ENCODE measurements around the gene IQCM. TPM values are rescaled to one million over a fixed set of nuclear protein-coding genes. Genes with fewer than 3 reads are reported as not detected.
"Not testable (repeated sequence)": the region's sequence is repeated elsewhere in the genome, so short reads cannot be mapped to it uniquely, and the experiment has no call there.

The IQCM gene
- total RNA-seq, 1 donor from 2014 or later, result not detected

- DNase-seq (ENCODE audit: extremely low spot score, unreplicated experiment), result no peak
- H3K4me1 Mint-ChIP-seq (ENCODE audit: unreplicated experiment), result no peaks in the 10 kb centered on the region
- no peak overlapping the region for H3K4me3 Mint-ChIP-seq
- no peaks in the 10 kb centered on the region for H3K36me3 Mint-ChIP-seq
- H3K27me3 Mint-ChIP-seq, result no peaks in the 10 kb centered on the region
- H3K9me3 Mint-ChIP-seq, result no peaks in the 10 kb centered on the region
- no peak overlapping the region for H3K27ac Mint-ChIP-seq
- no peak for TF ChIP-seq CTCF (conservative IDR thresholded peaks at IDR 0.05)
These were observed 297.2 kb downstream of the IQCM start for GRCh38 chr4:149518471-149518870.

- H3K27me3 Mint-ChIP-seq, result no peaks in the 10 kb centered on the region
- no peaks in the 10 kb centered on the region for H3K4me1 Mint-ChIP-seq (ENCODE audit: unreplicated experiment)
- no peak overlapping the region for H3K27ac Mint-ChIP-seq
- no peaks in the 10 kb centered on the region for H3K36me3 Mint-ChIP-seq
- peaks cover 7% of the 10 kb centered on the region for H3K9me3 Mint-ChIP-seq
- no peak for TF ChIP-seq CTCF (conservative IDR thresholded peaks at IDR 0.05)
- no peak overlapping the region for H3K4me3 Mint-ChIP-seq
- no peak for DNase-seq (ENCODE audit: extremely low spot score, unreplicated experiment)
These were observed 302.6 kb downstream of the IQCM start for GRCh38 chr4:149513081-149513480.

- Mint-ChIP-seq H3K4me1 (ENCODE audit: unreplicated experiment) (no peaks in the 10 kb centered on the region), H3K27ac (no peak overlapping the region), H3K36me3 (no peaks in the 10 kb centered on the region), H3K4me3 (no peak overlapping the region), H3K9me3 (peaks cover 8% of the 10 kb centered on the region), H3K27me3 (no peaks in the 10 kb centered on the region)
- no peak for DNase-seq (ENCODE audit: extremely low spot score, unreplicated experiment)
- TF ChIP-seq CTCF (conservative IDR thresholded peaks at IDR 0.05), result no peak
These were observed 303.1 kb downstream of the IQCM start for GRCh38 chr4:149512501-149512900.

- H3K27ac Mint-ChIP-seq, result no peak overlapping the region
- H3K9me3 Mint-ChIP-seq, result peaks cover 8% of the 10 kb centered on the region
- no peak for DNase-seq (ENCODE audit: extremely low spot score, unreplicated experiment)
- no peaks in the 10 kb centered on the region for H3K27me3 Mint-ChIP-seq
- H3K36me3 Mint-ChIP-seq, result no peaks in the 10 kb centered on the region
- H3K4me1 Mint-ChIP-seq (ENCODE audit: unreplicated experiment), result no peaks in the 10 kb centered on the region
- no peak overlapping the region for H3K4me3 Mint-ChIP-seq
- no peak for TF ChIP-seq CTCF (conservative IDR thresholded peaks at IDR 0.05)
These were observed 303.9 kb downstream of the IQCM start for GRCh38 chr4:149511558-149512298.

- not testable (repeated sequence) for H3K4me1 Mint-ChIP-seq (ENCODE audit: unreplicated experiment); H3K27me3 Mint-ChIP-seq; H3K9me3 Mint-ChIP-seq; H3K27ac Mint-ChIP-seq; H3K36me3 Mint-ChIP-seq; DNase-seq (ENCODE audit: extremely low spot score, unreplicated experiment); H3K4me3 Mint-ChIP-seq
These were observed 308.3 kb downstream of the IQCM start for GRCh38 chr4:149507309-149507708.

GRCh38 chr4:149500806-149501205 is 314.8 kb downstream of the IQCM start:
- DNase-seq (ENCODE audit: extremely low spot score, unreplicated experiment), result no peak
- H3K4me1 Mint-ChIP-seq (ENCODE audit: unreplicated experiment), result no peaks in the 10 kb centered on the region
- H3K27me3 Mint-ChIP-seq, result no peaks in the 10 kb centered on the region
- no peak overlapping the region for H3K27ac Mint-ChIP-seq
- H3K9me3 Mint-ChIP-seq, result no peaks in the 10 kb centered on the region
- H3K4me3 Mint-ChIP-seq, result no peak overlapping the region
- TF ChIP-seq CTCF (conservative IDR thresholded peaks at IDR 0.05), result no peak
- no peaks in the 10 kb centered on the region for H3K36me3 Mint-ChIP-seq

All from type B pancreatic cell (in vitro differentiated cells).